NCI-H2196 treated with DMSO at 0.1 percent for 48 hours (cell line): Measurements from ENCODE around the gene PPIF.

Experiments used
- DNase-seq: peaks from one replicate; lab custom pipeline; 2025; ENCODE audit not compliant: unreplicated experiment; lab: John Stamatoyannopoulos, UW

PPIF gene

DNA sequence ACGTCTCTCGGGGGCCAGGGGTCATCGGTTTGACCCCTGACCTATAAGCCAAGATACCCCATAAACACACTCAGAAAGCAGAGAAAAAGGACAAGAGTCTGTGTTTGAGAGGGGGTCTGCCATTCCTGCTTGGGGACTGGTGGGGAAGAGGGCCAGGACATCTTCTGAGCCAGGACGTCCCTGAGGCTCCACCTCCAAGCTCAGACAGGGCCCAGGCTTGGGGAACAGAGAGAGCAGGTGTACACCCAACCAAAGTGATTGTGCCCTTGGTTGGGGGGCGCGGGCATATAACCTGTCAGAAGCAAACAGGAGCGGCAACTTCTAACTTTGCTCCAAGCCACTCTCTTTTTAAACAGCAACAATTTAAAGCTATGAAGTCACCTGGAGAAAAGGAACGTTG, 33.9 kb upstream of the PPIF start:
- no peak for DNase-seq

GRCh38 chr10:79313911-79314439, 33.3 kb upstream of the PPIF start:
- no peak for DNase-seq

- no peak for DNase-seq
Measured at GRCh38 chr10:79314761-79315601, 32.3 kb upstream of the PPIF start.

GRCh38 chr10:79315602-79315920, 31.7 kb upstream of the PPIF start:
- no peak for DNase-seq

GRCh38 chr10:79316671-79317431, 30.4 kb upstream of the PPIF start:
- DNase-seq, result no peak

GRCh38 chr10:79318369-79318768, 28.9 kb upstream of the PPIF start:
- DNase-seq, result no peak

GRCh38 chr10:79319115-79319771, 28.0 kb upstream of the PPIF start:
- DNase-seq, result no peak

- no peak for DNase-seq
Measured at GRCh38 chr10:79320316-79320715, 27.0 kb upstream of the PPIF start.

- DNase-seq, result no peak
Measured at GRCh38 chr10:79320820-79321493, 26.3 kb upstream of the PPIF start.

GRCh38 chr10:79321494-79321882, 25.8 kb upstream of the PPIF start:
- no peak for DNase-seq

DNA sequence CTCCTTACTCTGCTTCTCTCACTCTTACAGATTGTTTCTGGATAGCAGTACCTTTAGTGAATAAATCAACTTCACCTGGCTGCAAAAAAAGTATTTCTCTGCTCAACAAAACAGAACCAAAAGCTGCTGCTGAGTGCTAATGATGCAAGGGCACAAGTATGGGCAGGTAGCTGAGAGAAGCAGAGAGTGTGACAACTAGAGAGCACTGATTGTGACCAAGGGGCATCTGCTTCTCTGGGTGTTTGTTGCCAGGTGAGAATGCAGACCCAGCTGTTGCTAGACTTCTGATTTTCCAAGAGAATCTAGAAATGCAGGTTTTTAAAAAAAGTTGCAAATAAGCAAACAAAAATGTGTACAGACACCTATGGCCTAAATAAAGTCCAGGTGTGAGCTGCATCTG, 25.3 kb upstream of the PPIF start:
- DNase-seq, result no peak

DNA sequence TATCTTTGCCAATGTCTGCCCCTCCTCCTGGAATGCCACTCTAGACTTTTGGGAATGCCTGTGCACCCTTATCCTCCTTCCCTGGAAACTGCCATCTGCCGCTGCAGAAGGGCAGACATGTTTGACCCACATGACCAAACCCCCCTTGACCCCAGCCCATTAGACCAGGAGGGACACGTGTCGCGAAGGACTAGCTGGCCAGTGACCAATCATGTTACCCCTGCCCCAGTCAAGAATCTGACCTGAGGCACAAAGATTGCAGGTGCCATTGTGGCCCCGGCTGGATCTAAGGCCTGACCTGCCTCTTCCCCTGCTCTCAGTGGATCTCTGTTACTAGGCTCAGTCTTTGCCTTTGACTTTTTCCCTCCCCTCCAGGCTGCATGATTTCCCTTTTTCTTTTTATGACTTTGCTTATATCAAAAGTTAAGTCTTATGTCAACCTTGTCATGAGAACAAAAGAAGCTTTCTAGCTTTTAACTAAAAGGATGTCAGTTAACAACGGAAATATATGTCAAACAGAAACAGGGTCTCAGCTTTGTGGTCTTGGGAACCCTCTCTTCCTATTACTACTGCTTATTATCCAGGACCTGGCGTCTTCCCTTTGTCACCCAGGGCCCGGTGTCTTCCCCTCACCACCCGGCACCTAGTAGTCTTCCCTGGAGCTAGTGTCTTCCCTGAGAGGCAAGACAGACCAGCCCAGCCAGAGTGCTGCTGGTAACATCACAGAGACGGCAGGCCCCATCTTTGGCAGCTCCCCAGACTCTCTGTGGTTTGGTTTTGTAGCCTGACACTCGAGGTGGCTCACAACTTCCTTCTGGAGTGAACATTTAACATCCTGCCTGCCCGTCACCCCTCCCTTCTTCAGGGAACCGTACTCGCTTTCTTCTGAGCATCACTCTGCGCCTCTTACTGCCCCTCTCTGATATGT, 24.4 kb upstream of the PPIF start:
- DNase-seq, result peak; percentile 22

GRCh38 chr10:79323602-79324001, 23.7 kb upstream of the PPIF start:
- no peak for DNase-seq

DNA sequence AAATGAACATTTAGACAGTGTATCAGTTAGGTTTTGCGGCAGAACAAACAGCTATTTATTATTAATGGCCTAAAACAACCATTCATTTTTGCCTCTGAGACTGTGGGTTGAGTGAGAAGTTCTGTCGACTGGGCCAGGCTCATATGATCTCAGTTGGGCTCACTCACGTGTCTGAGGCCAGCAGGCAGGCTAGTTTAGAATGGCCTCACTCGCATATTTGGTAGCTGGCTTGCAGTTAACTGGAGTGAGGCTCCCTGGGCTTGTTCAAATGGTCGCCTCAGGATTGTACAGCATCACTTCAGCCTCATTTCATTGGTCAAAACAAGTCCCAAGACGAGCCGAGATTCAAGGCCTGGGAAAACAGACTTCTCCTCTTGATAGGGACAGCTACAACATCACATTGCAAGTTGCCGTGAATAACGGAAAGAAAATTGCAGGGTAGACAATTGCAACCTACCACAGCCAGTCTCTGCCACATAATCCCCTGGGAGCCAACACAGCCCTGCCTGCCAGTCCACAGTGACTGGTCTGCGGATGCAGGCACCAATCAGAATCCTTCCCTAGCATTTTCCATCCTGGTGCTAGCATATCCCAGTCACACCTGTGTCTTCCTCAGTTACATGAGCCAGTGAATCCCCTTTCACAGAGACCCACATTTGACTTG, 23.1 kb upstream of the PPIF start:
- DNase-seq, result no peak

DNA sequence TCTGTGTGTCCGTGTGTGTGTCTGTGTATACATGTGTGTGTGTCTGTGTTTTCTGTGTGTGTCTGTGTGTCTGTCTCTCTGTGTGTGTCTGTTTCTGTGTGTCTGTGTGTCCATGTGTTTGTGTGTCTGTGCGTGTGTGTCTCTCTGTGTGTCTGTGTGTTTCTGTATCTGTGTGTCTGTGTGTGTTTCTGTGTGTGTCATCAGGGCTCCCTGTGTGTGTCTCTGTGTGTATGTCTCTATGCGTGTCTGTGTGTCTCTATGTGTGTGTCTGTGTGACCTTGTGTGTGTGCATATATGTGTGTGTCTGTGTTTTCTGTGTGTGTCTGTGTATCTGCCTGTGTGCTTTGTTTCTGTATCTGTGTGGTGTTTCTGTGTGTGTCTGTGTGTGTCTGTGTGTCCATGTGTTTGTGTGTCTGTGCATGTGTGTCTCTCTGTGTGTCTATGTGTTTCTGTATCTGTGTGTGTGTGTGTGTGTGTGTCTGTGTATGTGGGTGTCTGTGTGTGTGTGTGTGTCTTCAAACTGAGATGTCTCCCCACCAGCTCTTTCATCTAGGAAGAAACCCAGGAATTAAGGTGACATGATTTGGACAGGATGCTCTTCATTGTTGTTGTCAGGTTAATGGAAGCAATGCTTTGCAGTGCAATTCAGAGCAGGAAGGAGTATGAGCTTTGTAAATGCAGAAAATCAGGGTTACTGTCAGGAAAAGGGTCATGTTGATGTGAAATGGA, 20.7 kb upstream of the PPIF start:
- no peak for DNase-seq

GRCh38 chr10:79327090-79327457, 20.2 kb upstream of the PPIF start:
- DNase-seq, result no peak

DNA sequence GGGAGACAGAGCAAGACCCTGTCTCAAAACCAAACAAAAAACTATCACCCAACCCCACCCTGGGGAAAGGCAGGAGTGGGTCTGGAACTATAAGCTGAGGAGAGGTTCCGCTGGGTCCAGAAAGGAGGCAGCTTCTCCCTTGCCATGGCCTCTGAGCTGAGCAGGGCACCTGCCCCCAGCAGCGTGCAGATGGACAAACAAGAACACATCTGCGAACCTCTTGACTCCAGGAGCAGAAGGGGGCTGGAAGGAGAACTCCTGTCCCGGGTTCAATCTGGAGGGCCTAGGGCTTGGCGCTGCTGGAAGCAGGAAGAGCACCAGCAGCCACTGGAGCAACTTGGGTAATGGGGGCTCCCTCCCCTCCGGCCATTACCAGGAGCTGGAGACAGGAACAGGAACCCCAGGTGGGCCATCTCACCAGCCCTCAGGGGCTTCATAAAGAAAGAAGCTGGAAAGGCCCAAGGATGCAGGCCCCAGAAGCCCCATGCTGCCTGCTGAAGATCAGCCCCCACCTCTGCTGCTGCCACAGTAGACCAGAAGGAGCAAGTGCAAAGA, 19.0 kb upstream of the PPIF start:
- no peak for DNase-seq

GRCh38 chr10:79328737-79329504, 18.3 kb upstream of the PPIF start:
- DNase-seq, result no peak
